Peyer's patch (tissue), 4 donors: ENCODE measurements around the gene TSHZ3.

Experiments
- POLR2A ChIP-seq, 2 donors: fragments of 450-650 bp; IDR thresholded peaks; one replicate each; pipeline ENCODE4 v1.5.1; 2017; ENCODE audit warnings: antibody characterized with exemption in 2 of 2, mild to moderate bottlenecking in 2 of 2, moderate library complexity in 2 of 2
- TF ChIP-seq, protein P1 (sequence below), 6 experiments: fragments of 450-650 bp in 4 of 6; fragments of 200-600 bp in 2 of 6; sonication (generic) in 1 of 6; IDR thresholded peaks; one replicate each; pipeline ENCODE4 v1.5.1; 2017 to 2019; ENCODE audit warnings: antibody characterized with exemption in 6 of 6, mild to moderate bottlenecking in 3 of 6, moderate library complexity in 1 of 6

DNA sequence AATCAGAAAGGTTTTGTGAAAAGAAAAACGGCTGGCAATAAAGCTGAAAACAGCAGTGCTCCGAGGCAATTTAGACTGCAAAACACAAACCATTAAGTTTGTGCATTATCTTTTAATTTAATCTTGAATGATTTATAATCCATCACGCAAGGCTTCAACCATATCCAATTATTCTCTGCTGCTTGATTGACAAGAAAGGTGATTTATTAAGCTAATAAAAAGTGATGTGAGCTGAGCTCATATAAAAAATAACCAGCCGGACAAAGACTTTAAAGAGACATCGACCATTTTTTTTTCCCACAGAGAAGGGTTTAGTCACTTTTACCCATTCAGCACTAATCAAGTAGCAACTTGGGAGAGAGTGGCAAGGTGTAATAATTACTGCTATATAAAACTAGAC, 33.6 kb downstream of the TSHZ3 start:
- TF ChIP-seq POLR2A (IDR thresholded peaks at IDR 0.05): no peak
- TF ChIP-seq, protein P1, sequence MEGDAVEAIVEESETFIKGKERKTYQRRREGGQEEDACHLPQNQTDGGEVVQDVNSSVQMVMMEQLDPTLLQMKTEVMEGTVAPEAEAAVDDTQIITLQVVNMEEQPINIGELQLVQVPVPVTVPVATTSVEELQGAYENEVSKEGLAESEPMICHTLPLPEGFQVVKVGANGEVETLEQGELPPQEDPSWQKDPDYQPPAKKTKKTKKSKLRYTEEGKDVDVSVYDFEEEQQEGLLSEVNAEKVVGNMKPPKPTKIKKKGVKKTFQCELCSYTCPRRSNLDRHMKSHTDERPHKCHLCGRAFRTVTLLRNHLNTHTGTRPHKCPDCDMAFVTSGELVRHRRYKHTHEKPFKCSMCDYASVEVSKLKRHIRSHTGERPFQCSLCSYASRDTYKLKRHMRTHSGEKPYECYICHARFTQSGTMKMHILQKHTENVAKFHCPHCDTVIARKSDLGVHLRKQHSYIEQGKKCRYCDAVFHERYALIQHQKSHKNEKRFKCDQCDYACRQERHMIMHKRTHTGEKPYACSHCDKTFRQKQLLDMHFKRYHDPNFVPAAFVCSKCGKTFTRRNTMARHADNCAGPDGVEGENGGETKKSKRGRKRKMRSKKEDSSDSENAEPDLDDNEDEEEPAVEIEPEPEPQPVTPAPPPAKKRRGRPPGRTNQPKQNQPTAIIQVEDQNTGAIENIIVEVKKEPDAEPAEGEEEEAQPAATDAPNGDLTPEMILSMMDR (IDR thresholded peaks at IDR 0.05): no peak
